ENCODE measurements around the gene GDPD4.
A peak's percentile ranks its signal among the peaks of the same experiment; 100 is the strongest.

Gene GDPD4

GRCh38 chr11:77202941-77203900, 98.3 kb downstream of the GDPD4 start:
- DNase-seq, result no peak

GRCh38 chr11:77201991-77202841, 99.3 kb downstream of the GDPD4 start:
- no peak for DNase-seq

GRCh38 chr11:77201370-77201769, 100.1 kb downstream of the GDPD4 start:
- DNase-seq, result no peak

- DNase-seq, result no peak
Measured at GRCh38 chr11:77200351-77201268, 100.9 kb downstream of the GDPD4 start.

- no peak for DNase-seq
Measured at GRCh38 chr11:77199137-77199745, 102.2 kb downstream of the GDPD4 start.

GRCh38 chr11:77198440-77198849, 103.0 kb downstream of the GDPD4 start:
- DNase-seq, result no peak

GRCh38 chr11:77197626-77198320, 103.7 kb downstream of the GDPD4 start:
- DNase-seq, result no peak

GRCh38 chr11:77196961-77197360, 104.5 kb downstream of the GDPD4 start:
- no peak for DNase-seq

GRCh38 chr11:77195071-77195755, 106.3 kb downstream of the GDPD4 start:
- DNase-seq, result no peak

GRCh38 chr11:77193911-77194830, 107.3 kb downstream of the GDPD4 start:
- DNase-seq, result no peak

- no peak for DNase-seq
Measured at GRCh38 chr11:77193167-77193566, 108.3 kb downstream of the GDPD4 start.

- peak; percentile 41 for DNase-seq
Measured at GRCh38 chr11:77191823-77192495, 109.5 kb downstream of the GDPD4 start.

- no peak for DNase-seq
Measured at GRCh38 chr11:77191429-77191822, 110.1 kb downstream of the GDPD4 start.

GRCh38 chr11:77190331-77191075, 111.0 kb downstream of the GDPD4 start:
- no peak for DNase-seq

- no peak for DNase-seq
Measured at GRCh38 chr11:77189588-77190210, 111.8 kb downstream of the GDPD4 start.

- no peak for DNase-seq
Measured at GRCh38 chr11:77188633-77189491, 112.6 kb downstream of the GDPD4 start.
